Keratinocyte (primary cell): ENCODE results near the gene NTNG2. TPM values are rescaled to one million over a fixed set of nuclear protein-coding genes. Genes with fewer than 3 reads are reported as not detected.

Source experiments
- DNase-seq: peaks from one replicate; pipeline ENCODE4 v3.0.0-alpha.2; 2011; ENCODE audit warnings: low read depth, missing footprints, low spot score
- FAIRE-seq: peaks from 2 replicates; lab custom pipeline; 2011; peaks lifted over from hg19 to GRCh38; lab: Jason Lieb, UNC
- H2AFZ ChIP-seq: 2 replicates; pipeline ENCODE4 v1.6.0; 2012; ENCODE audit warnings: low read length, control low read depth, inconsistent platforms; ENCODE audit not compliant: control insufficient read depth
- H3K27ac ChIP-seq: 2 replicates; pipeline ENCODE4 v1.5.1; 2011; ENCODE audit warnings: low read length; ENCODE audit not compliant: control insufficient read depth, insufficient read depth
- H3K27me3 ChIP-seq: 3 replicates; pipeline ENCODE4 v1.6.0; 2011; ENCODE audit warnings: low read length; ENCODE audit not compliant: control insufficient read depth, insufficient read depth; ENCODE audit errors: extremely low read depth
- H3K36me3 ChIP-seq, 2 experiments: 2 replicates in 1 of 2; 3 replicates in 1 of 2; pipeline ENCODE4 v1.5.1; 2011; ENCODE audit warnings: low read length in 2 of 2, mild to moderate bottlenecking in 1 of 2; ENCODE audit not compliant: control insufficient read depth in 2 of 2, insufficient read depth in 2 of 2; ENCODE audit errors: extremely low read depth in 1 of 2
- H3K4me1 ChIP-seq: 3 replicates; pipeline ENCODE4 v1.5.1; 2011; ENCODE audit warnings: low read length; ENCODE audit not compliant: control insufficient read depth, insufficient read depth; ENCODE audit errors: extremely low read depth
- H3K4me2 ChIP-seq: 3 replicates; pipeline ENCODE4 v1.6.0; 2011; ENCODE audit warnings: low read depth, low read length; ENCODE audit not compliant: control insufficient read depth, insufficient read depth; ENCODE audit errors: extremely low read depth
- H3K4me3 ChIP-seq, 3 experiments: fragments of 200-600 bp in 1 of 3; sonication (generic) in 1 of 3; 2 replicates in 2 of 3; 3 replicates in 1 of 3; pipeline ENCODE4 v1.5.1; 2011 to 2016; ENCODE audit warnings: low read length in 3 of 3, mild to moderate bottlenecking in 3 of 3, control low read depth in 2 of 3, inconsistent platforms in 1 of 3, low read depth in 1 of 3, mixed read lengths in 1 of 3, mixed run types in 1 of 3, moderate library complexity in 1 of 3; ENCODE audit not compliant: control insufficient read depth in 2 of 3, insufficient read depth in 2 of 3; ENCODE audit errors: extremely low read depth in 1 of 3
- H3K79me2 ChIP-seq: 2 replicates; pipeline ENCODE4 v1.6.0; 2012; ENCODE audit warnings: low read length; ENCODE audit not compliant: control insufficient read depth, insufficient read depth
- H3K9ac ChIP-seq: 3 replicates; pipeline ENCODE4 v1.6.0; 2011; ENCODE audit warnings: low read length; ENCODE audit not compliant: control insufficient read depth, insufficient read depth; ENCODE audit errors: extremely low read depth
- H3K9me1 ChIP-seq: 3 replicates; pipeline ENCODE4 v1.6.0; 2011; ENCODE audit warnings: low read length; ENCODE audit not compliant: control insufficient read depth, insufficient read depth; ENCODE audit errors: extremely low read depth
- H3K9me3 ChIP-seq: 2 replicates; pipeline ENCODE4 v1.5.1; 2012; ENCODE audit warnings: low read depth, low read length; ENCODE audit not compliant: control insufficient read depth
- H4K20me1 ChIP-seq: 3 replicates; pipeline ENCODE4 v1.6.0; 2011; ENCODE audit warnings: low read length; ENCODE audit not compliant: control insufficient read depth, insufficient read depth; ENCODE audit errors: extremely low read depth
- CTCF ChIP-seq, 3 experiments: IDR thresholded peaks in 1 of 3; conservative IDR thresholded peaks in 1 of 3; optimal IDR thresholded peaks in 1 of 3; 2 replicates in 2 of 3; 3 replicates in 1 of 3; pipeline versions ENCODE3 to v1.5.1; 2011; ENCODE audit warnings: low read length in 3 of 3, mild to moderate bottlenecking in 3 of 3, moderate library complexity in 2 of 3, control low read depth in 1 of 3, inconsistent platforms in 1 of 3; ENCODE audit not compliant: insufficient read depth in 2 of 3; ENCODE audit errors: extremely low read depth in 1 of 3
- EZH2 ChIP-seq: IDR thresholded peaks from one replicate; pipeline ENCODE4 v1.6.1; 2012; ENCODE audit warnings: inconsistent platforms, mild to moderate bottlenecking, low read length, moderate library complexity
- dilution Hi-C: fragments of 300-500 bp; cut with MboI; formaldehyde crosslinking; loops from one replicate; pipeline ENCODE4 v1.7.0; 2020; ENCODE audit warnings: low sequenced_read_pairs; ENCODE audit not compliant: extremely low pct_ligation_motif_present
- polyA plus RNA-seq, 5 experiments: library from polyadenylated mRNA; depleted of rRNA in 3 of 5; stranded (reverse) in 3 of 5; stranded (forward) in 1 of 5; unstranded in 1 of 5; fragments of >200 nt; gene quantifications; 1 replicate in 1 of 5; 2 replicates in 3 of 5; 3 replicates in 1 of 5; pipeline versions ENCODE4 v1.2.1 to v1.2.3, GENCODE V29; 2011 to 2012; ENCODE audit warnings: missing spikeins in 2 of 5, low read depth in 1 of 5, low replicate concordance in 1 of 5

Gene NTNG2
- polyA plus RNA-seq, 1 donor (not counting 4 experiments of a cell fraction or from before 2014, with no cell fraction given): 0.05 TPM

GRCh38 chr9:132201139-132201538, 39.3 kb downstream of the NTNG2 start:
- peaks cover 32% of the 10 kb centered on the region for H3K27me3 ChIP-seq
- dilution Hi-C loops: no loop called here
- TF ChIP-seq CTCF (optimal IDR thresholded peaks at IDR 0.05 in 1 of 3, IDR thresholded peaks at IDR 0.05 in 1 of 3, conservative IDR thresholded peaks at IDR 0.05 in 1 of 3; ENCODE audit: extremely low read depth in 1 of 3, insufficient read depth in 2 of 3, low read length in 3 of 3) (no peak), EZH2 (no peak)
- no peaks in the 10 kb centered on the region for H3K4me1 ChIP-seq
- H2AFZ ChIP-seq: no peak overlapping the region
- H4K20me1 ChIP-seq: no peaks in the 10 kb centered on the region
- DNase-seq: no peak
- no peak overlapping the region for H3K27ac ChIP-seq
- H3K9me3 ChIP-seq: no peaks in the 10 kb centered on the region
- H3K79me2 ChIP-seq: no peaks in the 10 kb centered on the region
- H3K9me1 ChIP-seq: no peaks in the 10 kb centered on the region
- no peak overlapping the region for H3K4me3 ChIP-seq
- no peak overlapping the region for H3K4me2 ChIP-seq
- no peaks in the 10 kb centered on the region for H3K36me3 ChIP-seq
- FAIRE-seq: no peak
- no peak overlapping the region for H3K9ac ChIP-seq

GRCh38 chr9:132201780-132202703, 40.2 kb downstream of the NTNG2 start:
- FAIRE-seq: no peak
- TF ChIP-seq EZH2: no peak
- TF ChIP-seq CTCF (optimal IDR thresholded peaks at IDR 0.05 in 1 of 3, IDR thresholded peaks at IDR 0.05 in 1 of 3, conservative IDR thresholded peaks at IDR 0.05 in 1 of 3; ENCODE audit: extremely low read depth in 1 of 3, insufficient read depth in 2 of 3, low read length in 3 of 3): peak in 2 of 3 experiments; percentile 11 to 23
- no peaks in the 10 kb centered on the region for H4K20me1 ChIP-seq
- no peaks in the 10 kb centered on the region for H3K4me1 ChIP-seq
- H3K9me3 ChIP-seq: no peaks in the 10 kb centered on the region
- no peak for DNase-seq
- H3K4me2 ChIP-seq: no peak overlapping the region
- H3K4me3 ChIP-seq: no peak overlapping the region
- H3K27ac ChIP-seq: no peak overlapping the region
- H3K36me3 ChIP-seq: no peaks in the 10 kb centered on the region
- no peaks in the 10 kb centered on the region for H3K9me1 ChIP-seq
- no peaks in the 10 kb centered on the region for H3K79me2 ChIP-seq
- no peak overlapping the region for H2AFZ ChIP-seq
- no peak overlapping the region for H3K9ac ChIP-seq
- H3K27me3 ChIP-seq: peaks cover 32% of the 10 kb centered on the region
- dilution Hi-C loops: no loop called here
